PFSK-1 (cell line): ENCODE measurements around the gene COX6B2.

Experiments
- POLR2AphosphoS5 ChIP-seq: IDR thresholded peaks from 2 replicates; pipeline ENCODE4 v1.6.1; 2012; ENCODE audit warnings: low read depth, mild to moderate bottlenecking, control low read depth, low read length, moderate library complexity
- SIN3A ChIP-seq: IDR thresholded peaks from 2 replicates; pipeline ENCODE4 v1.6.1; 2012; ENCODE audit warnings: mild to moderate bottlenecking, low read length, moderate library complexity, borderline replicate concordance; ENCODE audit not compliant: insufficient read depth

DNA sequence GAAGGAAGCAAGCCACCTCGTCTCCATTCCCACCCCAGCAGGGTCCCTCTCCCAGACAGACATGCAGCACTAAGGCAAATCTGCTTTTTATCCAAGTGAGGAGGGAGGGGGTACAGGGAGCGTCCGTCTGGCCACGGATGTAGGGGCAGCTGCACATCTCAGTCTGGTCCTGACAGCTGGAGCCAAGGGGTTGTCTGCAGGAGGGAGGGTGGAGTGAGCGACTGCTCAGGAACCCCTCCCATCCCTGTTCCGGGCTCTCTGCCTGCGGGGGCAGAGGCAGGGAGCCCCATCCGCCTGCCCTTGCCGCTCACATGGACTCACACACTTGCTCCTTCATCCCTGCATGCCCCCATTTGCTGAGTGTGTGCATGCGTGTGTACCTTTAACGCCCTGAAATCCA is 24.7 kb upstream of the COX6B2 start:
- TF ChIP-seq POLR2AphosphoS5 (no peak), SIN3A (no peak)
